ENCODE data around the gene OR6B2.
"Not testable (repeated sequence)": the region's sequence is repeated elsewhere in the genome, so short reads cannot be mapped to it uniquely, and the experiment has no call there.

OR6B2 gene

GRCh38 chr2:240030379-240031094 lies at the start of gene OR6B2:
Gene OR6B2, minus strand, starts transcription at chr2:240030429. Its CDS starts 0 bp downstream, at chr2:240030429.
- no peak for DNase-seq (ENCODE audit: low read depth)

- no peak for DNase-seq (ENCODE audit: low read depth)
Observed at GRCh38 chr2:240078631-240079030, 48.4 kb upstream of the OR6B2 start.

- DNase-seq (ENCODE audit: low read depth): no peak
Observed at GRCh38 chr2:240077442-240077841, 47.2 kb upstream of the OR6B2 start.

GRCh38 chr2:240074545-240074944 lies 44.3 kb upstream of the OR6B2 start:
- DNase-seq (ENCODE audit: low read depth): no peak

- no peak for DNase-seq (ENCODE audit: low read depth)
Observed at GRCh38 chr2:240070907-240071306, 40.7 kb upstream of the OR6B2 start.

GRCh38 chr2:240069829-240070228 lies 39.6 kb upstream of the OR6B2 start:
- DNase-seq (ENCODE audit: low read depth): no peak

- DNase-seq (ENCODE audit: low read depth): no peak
Observed at GRCh38 chr2:240068193-240068592, 38.0 kb upstream of the OR6B2 start.

- DNase-seq (ENCODE audit: low read depth): no peak
Observed at GRCh38 chr2:240066489-240066888, 36.3 kb upstream of the OR6B2 start.

- DNase-seq (ENCODE audit: low read depth): no peak
Observed at GRCh38 chr2:240064898-240065297, 34.7 kb upstream of the OR6B2 start.

GRCh38 chr2:240060977-240061591 lies 30.9 kb upstream of the OR6B2 start:
- DNase-seq (ENCODE audit: low read depth): peak; percentile 10

- DNase-seq (ENCODE audit: low read depth): no peak
Observed at GRCh38 chr2:240056678-240057077, 26.4 kb upstream of the OR6B2 start.

GRCh38 chr2:240055177-240055917 lies 25.1 kb upstream of the OR6B2 start:
- no peak for DNase-seq (ENCODE audit: low read depth)

GRCh38 chr2:240053173-240054155 lies 23.2 kb upstream of the OR6B2 start, which contains the start of gene OR6B3:
Gene OR6B3, minus strand, starts transcription at chr2:240053521.
- DNase-seq (ENCODE audit: low read depth): no peak

- no peak for DNase-seq (ENCODE audit: low read depth)
Observed at GRCh38 chr2:240052524-240052923, 22.3 kb upstream of the OR6B2 start.

- DNase-seq (ENCODE audit: low read depth): no peak
Observed at GRCh38 chr2:240051697-240052096, 21.5 kb upstream of the OR6B2 start.

- no peak for DNase-seq (ENCODE audit: low read depth)
Observed at GRCh38 chr2:240050278-240050677, 20.0 kb upstream of the OR6B2 start.

GRCh38 chr2:240048237-240048636 lies 18.0 kb upstream of the OR6B2 start:
- DNase-seq (ENCODE audit: low read depth): no peak

GRCh38 chr2:240045098-240045497 lies 14.9 kb upstream of the OR6B2 start:
- DNase-seq (ENCODE audit: low read depth): no peak

GRCh38 chr2:240044096-240044495 lies 13.9 kb upstream of the OR6B2 start:
- DNase-seq (ENCODE audit: low read depth): not testable (repeated sequence)

- no peak for DNase-seq (ENCODE audit: low read depth)
Observed at GRCh38 chr2:240043279-240043989, 13.2 kb upstream of the OR6B2 start.

- DNase-seq (ENCODE audit: low read depth): no peak
Observed at GRCh38 chr2:240042740-240043139, 12.5 kb upstream of the OR6B2 start.
